H1 (cell line): ENCODE results near the gene DACT3. TPM values are rescaled to one million over a fixed set of nuclear protein-coding genes. Genes with fewer than 3 reads are reported as not detected.

Experiments used
- ATF2 ChIP-seq: IDR thresholded peaks from 2 replicates; pipeline ENCODE4 v1.6.1; 2012; ENCODE audit warnings: low read length, inconsistent platforms
- CHD7 ChIP-seq: fragments of 300-600 bp; sonication (generic); IDR thresholded peaks from 2 replicates; pipeline ENCODE4 v1.7.1; 2012; ENCODE audit warnings: low read length, moderate library complexity, mild to moderate bottlenecking, inconsistent platforms; ENCODE audit not compliant: insufficient replicate concordance
- CREB1 ChIP-seq: IDR thresholded peaks from 2 replicates; pipeline ENCODE4 v1.6.1; 2012; ENCODE audit warnings: inconsistent platforms
- FOSL1 ChIP-seq: IDR thresholded peaks from 2 replicates; pipeline ENCODE4 v1.6.1; 2011; ENCODE audit warnings: mild to moderate bottlenecking, low read depth, low read length, moderate library complexity; ENCODE audit not compliant: insufficient read depth
- SAP30 ChIP-seq: fragments of 300-600 bp; sonication (generic); IDR thresholded peaks from 2 replicates; pipeline ENCODE4 v1.7.1; 2012; ENCODE audit warnings: low read length, moderate library complexity, mild to moderate bottlenecking, inconsistent platforms; ENCODE audit not compliant: insufficient read depth, insufficient replicate concordance
- SIRT6 ChIP-seq: IDR thresholded peaks from one replicate; pipeline ENCODE4 v1.7.1; 2012; ENCODE audit warnings: low read length, inconsistent platforms
- USF2 ChIP-seq: IDR thresholded peaks from 2 replicates; pipeline ENCODE4 v1.6.1; 2011; ENCODE audit warnings: low read length, improper control_type of control experiment
- polyA plus RNA-seq, 7 experiments: library from polyadenylated mRNA; depleted of rRNA in 3 of 7; stranded (reverse) in 5 of 7; unstranded in 2 of 7; fragments of >200 nt in 5 of 7; fragments of 200-250 nt in 2 of 7; gene quantifications; 1 replicate in 5 of 7; 2 replicates in 1 of 7; 4 replicates in 1 of 7; pipeline versions ENCODE4 v1.2.1 to v1.2.3, GENCODE V29; 2011 to 2013; ENCODE audit warnings: missing spikeins in 2 of 7, mixed read lengths in 2 of 7
- total RNA-seq: library from RNA; stranded (reverse); fragmentation: NEBNext Ultra II Directional; extraction: Animal tissue kit (Norgen Biotek cat#: 25700); gene quantifications from 2 replicates; pipeline ENCODE4 v1.2.1, GENCODE V29; 2021

DACT3 gene
- total and polyA plus RNA-seq, 2 of the 8 experiments (the other 6 are each of a cell fraction or from before 2014, with no cell fraction given) = 1.8 to 2.0 TPM

GRCh38 chr19:46629546-46630025, 31.4 kb downstream of the DACT3 start (continued):
- TF ChIP-seq CHD7 (no peak), USF2 (no peak), FOSL1 (no peak), SAP30 (no peak), ATF2 (no peak), CREB1 (no peak), SIRT6 (no peak)
